HG03045 (cell line): ENCODE measurements around the gene CAPZA1.
"Not testable (repeated sequence)": the region's sequence is repeated elsewhere in the genome, so short reads cannot be mapped to it uniquely, and the experiment has no call there.

ENCODE experiments used
- ATAC-seq: cut with Tn5 transposase; IDR thresholded peaks from one replicate; pipeline ENCODE4 v1.9.1; 2021; ENCODE audit warnings: mild to moderate bottlenecking, moderate library complexity; ENCODE audit not compliant: unreplicated experiment

The CAPZA1 gene

DNA sequence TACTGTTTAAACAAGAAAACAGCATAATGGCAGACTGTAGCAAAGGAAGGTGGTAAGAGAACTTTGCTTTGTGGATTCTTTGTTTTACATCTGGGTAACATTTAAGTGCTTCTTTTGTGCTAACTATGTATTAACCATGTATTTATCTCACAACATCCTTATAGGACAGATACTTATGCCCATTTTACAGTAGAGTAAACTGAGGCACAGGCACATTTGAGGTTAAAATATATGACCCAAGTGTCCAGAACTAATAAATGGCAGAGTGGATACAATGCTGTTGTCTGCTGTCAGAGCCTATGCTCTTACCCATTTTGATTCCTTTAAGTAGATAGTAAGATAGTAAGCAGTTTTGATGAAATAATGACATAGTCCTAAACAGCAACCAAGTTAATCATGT lies 7.3 kb downstream of the CAPZA1 start:
- ATAC-seq: no peak

DNA sequence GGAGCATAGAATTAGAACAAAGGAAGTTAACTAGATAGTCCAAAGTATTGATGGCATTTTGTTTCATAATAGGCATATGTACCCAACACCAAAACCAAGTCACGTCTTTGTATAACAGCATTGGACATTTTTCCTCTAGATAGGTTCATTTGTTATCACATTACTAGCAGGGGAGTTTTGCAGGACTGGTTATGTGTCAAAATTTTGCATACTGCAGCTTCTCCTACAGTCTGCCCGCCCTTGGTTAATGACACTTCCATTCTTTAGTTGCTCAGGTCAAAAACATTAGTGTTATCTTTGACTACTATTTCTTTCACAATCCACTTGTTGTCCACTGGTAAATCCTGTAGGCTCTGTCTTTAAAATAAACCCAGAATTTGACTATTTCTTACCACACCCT lies 8.9 kb downstream of the CAPZA1 start:
- ATAC-seq: no peak

GRCh38 chr1:112629256-112629655 lies 9.6 kb downstream of the CAPZA1 start:
- no peak for ATAC-seq

DNA sequence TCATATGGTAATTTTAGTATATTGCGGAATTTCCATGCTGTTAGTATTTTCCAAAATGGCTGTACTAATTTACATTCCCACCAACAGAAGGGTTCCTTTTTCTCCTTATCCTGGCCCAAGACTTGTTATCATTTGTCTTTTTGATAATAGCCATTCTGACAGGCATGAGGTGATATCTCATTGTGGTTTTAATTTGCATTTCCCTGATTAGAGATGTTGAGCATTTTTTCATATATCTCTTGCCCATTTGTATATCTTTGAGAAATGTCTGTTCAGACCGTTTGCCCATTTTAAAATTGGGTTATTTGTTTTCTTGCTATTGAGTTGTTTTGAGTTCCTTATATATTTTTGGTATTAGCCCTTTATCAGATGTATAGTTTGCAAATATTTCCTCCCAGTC lies 14.0 kb downstream of the CAPZA1 start:
- ATAC-seq: no peak

GRCh38 chr1:112634367-112634766 lies 14.7 kb downstream of the CAPZA1 start:
- ATAC-seq: no peak

DNA sequence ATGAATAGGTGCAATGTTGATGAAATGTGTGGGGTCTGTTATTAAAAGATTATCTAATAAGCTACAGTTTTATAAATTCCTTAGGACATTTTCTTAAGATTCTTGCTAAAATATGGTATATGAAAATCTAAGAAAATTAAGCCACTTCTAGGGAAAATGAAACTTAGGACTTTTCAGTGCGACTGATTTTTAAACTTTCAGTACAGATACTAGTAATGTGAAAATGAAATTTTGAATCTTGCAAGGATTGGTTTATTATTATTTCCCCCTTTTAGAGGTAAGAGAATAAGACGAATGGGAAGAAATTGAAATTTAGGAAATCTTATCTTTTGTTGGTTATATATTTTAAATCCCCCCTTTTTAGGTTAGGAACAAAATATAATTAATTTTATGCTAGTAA lies 16.4 kb downstream of the CAPZA1 start:
- ATAC-seq: no peak

DNA sequence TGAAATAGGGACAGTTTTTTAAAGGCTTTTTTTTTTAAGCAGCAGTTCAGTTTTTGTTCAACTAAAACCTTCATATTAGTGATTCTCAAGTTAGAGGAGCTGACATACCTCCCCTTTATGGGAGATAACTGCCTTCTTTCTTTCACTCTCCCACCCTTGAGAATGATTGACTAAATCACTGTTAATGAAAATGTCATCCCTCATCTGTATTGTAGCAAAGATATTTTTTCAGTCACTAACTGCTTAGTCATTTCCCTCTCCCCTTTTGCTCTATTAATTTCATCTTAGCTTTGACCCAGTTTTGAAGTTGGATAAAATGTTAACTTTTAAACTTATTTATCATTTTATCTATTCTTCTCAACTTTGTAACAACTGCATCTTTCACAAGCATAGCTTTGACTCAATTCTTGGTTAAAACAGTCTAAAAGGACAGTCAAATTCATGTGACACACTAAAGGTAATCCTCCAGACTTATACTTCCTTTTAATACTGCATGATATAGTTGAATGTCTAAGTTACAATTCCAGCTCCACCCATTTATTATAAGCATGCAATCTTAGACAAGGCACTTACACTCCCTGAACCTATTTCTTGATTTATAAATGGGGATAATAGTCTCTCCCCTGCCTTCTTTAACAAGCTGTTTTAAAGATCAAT lies 17.1 kb downstream of the CAPZA1 start:
- ATAC-seq: no peak

DNA sequence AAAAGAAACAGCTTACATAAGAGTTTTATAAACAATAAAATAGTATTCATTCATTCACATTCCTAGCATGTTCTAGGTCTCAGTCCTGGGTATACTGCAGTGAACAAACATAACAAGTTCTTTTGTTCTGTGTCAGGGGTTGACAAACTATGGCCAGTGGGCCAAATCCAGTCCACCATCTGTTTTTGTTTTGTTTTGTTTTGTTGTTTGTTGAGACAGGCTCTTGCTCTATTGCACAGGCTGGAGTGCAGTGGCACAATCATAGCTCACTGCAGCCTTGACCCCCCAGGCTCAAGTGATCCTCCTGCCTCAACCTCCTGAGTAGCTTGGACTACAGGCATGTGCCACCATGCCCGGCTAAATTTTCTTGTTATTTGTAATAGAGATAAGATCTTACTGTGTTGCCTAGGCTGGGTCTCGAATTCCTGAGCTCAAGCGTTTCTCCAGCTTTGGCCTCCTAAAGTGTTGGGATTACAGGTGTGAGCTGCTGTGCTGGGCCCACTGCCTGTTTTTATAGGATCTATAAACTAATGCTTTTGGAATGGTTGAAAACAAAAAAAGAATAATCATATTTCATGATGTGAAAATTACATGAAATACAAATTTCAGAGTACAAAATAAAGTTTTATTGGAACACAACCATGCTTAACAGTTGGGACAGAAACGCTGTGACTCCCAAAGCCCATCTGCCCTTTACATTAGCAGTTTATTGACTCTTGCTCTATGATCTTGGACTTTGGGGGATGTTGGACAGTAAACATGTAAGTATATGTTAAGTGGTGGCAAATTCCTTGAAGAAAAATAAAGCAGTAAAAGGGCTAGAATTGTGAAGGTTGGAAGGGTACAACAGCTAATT lies 17.9 kb downstream of the CAPZA1 start:
- no peak for ATAC-seq

DNA sequence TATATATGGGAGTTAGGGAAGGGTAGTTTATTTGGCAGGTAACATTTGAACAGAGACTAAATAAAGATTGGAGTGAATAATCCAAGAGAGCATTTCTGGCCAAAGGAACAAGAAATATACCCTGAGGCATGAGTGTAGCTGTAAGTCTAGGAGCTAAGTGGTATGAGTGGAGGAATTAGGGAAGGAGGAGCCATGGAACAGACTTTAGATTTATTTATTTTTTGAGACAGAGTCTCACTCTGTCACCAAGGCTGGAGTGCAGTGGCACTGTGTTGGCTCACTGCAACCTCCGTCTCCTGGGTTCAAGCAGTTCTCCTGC lies 18.4 kb downstream of the CAPZA1 start:
- ATAC-seq: no peak

GRCh38 chr1:112640437-112640836 lies 20.8 kb downstream of the CAPZA1 start:
- not testable (repeated sequence) for ATAC-seq

- no peak for ATAC-seq
Observed at GRCh38 chr1:112643080-112643479, 23.4 kb downstream of the CAPZA1 start.

GRCh38 chr1:112646225-112646624 lies 26.6 kb downstream of the CAPZA1 start:
- ATAC-seq: no peak

DNA sequence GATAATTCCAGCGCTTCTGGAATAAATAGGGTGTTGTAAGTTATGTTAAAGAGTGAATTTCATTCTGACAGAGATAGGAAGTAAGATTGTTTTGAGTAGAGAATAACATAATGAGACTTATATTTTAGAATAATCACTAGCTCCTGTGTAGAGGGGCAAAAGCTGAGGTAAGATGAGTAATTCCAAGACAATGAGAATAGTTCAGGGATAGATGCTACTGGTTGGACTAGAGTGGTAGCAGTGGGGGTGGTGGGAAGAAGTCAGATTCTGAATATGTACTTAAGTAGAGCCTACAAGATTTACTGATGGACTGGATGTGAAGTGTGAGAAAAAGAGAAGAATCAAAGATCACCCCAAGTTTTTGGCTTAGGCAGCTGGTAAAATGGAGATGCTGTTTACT lies 31.6 kb downstream of the CAPZA1 start:
- no peak for ATAC-seq

DNA sequence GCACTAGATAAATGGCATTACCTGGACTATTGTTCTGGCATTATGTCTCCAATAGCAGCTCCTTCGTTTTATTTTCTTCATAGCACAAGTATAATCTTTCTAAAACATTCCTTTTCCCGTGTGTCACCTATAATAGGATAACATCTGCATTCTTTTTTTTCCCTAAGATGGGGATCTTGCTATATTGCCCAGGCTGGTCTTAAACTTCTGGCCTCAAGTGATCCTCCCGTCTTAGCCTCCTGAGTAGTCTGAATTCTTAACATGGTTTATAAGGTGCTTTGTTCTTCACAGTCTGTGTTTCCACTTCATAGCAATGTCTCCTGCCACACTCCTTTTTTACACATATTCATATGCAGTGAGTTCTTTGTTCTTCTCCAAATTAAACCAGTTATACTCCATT lies 46.2 kb downstream of the CAPZA1 start:
- no peak for ATAC-seq

- ATAC-seq: no peak
Observed at GRCh38 chr1:112666946-112667345, 47.3 kb downstream of the CAPZA1 start.

DNA sequence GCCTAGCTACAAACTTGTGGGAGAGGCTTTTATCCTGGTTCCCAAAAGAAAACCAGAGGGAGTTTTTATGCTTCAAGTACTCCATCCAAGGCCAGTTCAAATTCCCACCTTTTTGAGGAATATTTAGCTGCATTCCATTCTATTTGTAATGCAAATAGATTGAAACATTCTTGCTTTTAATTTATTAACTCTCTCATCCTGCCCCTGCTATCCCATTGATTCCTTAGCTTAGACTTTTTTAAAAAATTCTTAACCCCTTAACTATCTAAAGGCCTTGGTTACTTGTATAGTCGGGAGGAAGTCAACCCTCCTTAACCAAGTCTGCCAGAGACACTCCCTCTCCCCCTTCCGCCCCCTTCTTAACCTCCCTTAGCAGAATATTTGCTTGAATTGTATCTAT lies 52.4 kb downstream of the CAPZA1 start:
- no peak for ATAC-seq

GRCh38 chr1:112672842-112673241 lies 53.2 kb downstream of the CAPZA1 start:
- ATAC-seq: no peak

GRCh38 chr1:112673592-112674439 lies 54.2 kb downstream of the CAPZA1 start:
- no peak for ATAC-seq

- peak; percentile 65 for ATAC-seq
Observed at GRCh38 chr1:112674440-112674985, 54.9 kb downstream of the CAPZA1 start, which contains the start of gene MOV10. MOV10 (plus strand) TSS chr1:112674659; CDS start chr1:112674913, 254 bp downstream.

DNA sequence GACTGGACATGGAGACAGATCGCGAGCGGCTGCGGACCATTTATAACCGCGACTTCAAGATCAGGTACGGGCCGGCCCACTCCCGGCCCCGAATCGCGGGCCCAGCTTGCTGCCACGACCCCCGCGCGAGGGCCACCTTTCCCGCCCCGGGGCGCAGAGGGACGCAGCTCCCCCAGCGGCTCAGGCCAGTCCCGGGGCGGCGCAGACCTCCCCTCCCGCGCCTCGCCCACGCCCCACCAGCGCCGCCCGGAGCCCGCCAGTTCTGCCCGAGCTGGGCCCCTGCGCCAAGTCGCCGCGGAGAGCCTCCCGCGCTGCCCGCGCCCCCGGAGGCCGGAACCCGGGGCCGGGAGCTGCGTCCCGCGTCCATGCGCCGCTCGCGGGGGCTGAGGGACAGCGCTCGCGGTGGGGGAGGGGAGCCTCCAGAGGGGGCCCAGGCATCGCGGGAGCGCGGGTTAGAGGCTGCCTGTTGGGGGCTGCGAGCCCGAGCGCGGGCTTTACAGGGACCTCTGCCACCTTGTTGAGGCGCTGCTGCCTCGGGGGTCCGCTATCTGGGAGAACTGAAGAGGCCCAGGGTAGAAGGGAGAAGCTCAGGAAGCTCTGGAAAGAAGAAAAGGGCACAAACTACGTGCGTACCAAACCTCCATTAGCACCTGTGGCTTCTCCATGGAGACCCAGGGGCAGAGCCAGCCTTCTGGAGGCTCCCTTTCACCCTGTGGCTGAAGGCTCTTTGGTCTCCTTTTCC lies 55.5 kb downstream of the CAPZA1 start:
- ATAC-seq: peak; percentile 29
